Measurements from ENCODE around the gene INPP4A.

Gene INPP4A

DNA sequence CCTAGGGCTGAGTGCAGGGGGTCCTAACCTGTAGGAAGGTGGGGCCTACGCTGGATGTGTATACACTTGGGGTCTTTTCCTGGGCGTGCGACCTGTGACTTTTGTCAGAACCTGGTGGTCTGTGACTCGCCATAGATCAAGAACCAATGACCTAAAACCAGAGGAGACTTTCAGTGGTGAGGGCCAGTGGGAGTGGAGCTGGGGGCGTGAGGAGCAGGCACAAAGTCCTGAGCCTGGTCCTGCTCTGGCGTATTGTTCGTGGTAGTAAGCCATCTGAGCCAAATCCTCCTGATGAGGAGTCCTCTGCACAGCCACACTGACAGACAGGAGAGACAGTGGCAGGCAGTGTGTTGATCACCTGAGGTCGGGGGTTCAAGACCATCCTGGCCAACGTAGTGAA, 8.9 kb downstream of the INPP4A start:
- Histone ChIP-seq H3K27me3 (ENCODE audit: insufficient read depth, poor library complexity, severe bottlenecking) (no peaks in the 10 kb centered on the region), H3K4me3 (replicated peaks; ENCODE audit: insufficient read depth, low read length) (no peak overlapping the region), H3K27ac (replicated peaks) (peak overlapping the region; percentile 57)
- no peak for TF ChIP-seq POLR2AphosphoS5 (IDR thresholded peaks at IDR 0.05; ENCODE audit: low read depth)
- no peak for TF ChIP-seq GABPA (IDR thresholded peaks at IDR 0.05; ENCODE audit: low read depth)
- TF ChIP-seq SPI1 (IDR thresholded peaks at IDR 0.05; ENCODE audit: borderline replicate concordance, low read depth), result no peak
- TF ChIP-seq, protein P1, sequence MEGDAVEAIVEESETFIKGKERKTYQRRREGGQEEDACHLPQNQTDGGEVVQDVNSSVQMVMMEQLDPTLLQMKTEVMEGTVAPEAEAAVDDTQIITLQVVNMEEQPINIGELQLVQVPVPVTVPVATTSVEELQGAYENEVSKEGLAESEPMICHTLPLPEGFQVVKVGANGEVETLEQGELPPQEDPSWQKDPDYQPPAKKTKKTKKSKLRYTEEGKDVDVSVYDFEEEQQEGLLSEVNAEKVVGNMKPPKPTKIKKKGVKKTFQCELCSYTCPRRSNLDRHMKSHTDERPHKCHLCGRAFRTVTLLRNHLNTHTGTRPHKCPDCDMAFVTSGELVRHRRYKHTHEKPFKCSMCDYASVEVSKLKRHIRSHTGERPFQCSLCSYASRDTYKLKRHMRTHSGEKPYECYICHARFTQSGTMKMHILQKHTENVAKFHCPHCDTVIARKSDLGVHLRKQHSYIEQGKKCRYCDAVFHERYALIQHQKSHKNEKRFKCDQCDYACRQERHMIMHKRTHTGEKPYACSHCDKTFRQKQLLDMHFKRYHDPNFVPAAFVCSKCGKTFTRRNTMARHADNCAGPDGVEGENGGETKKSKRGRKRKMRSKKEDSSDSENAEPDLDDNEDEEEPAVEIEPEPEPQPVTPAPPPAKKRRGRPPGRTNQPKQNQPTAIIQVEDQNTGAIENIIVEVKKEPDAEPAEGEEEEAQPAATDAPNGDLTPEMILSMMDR (IDR thresholded peaks at IDR 0.05; ENCODE audit: insufficient read depth, low read length), result no peak
- TF ChIP-seq, protein P2, sequence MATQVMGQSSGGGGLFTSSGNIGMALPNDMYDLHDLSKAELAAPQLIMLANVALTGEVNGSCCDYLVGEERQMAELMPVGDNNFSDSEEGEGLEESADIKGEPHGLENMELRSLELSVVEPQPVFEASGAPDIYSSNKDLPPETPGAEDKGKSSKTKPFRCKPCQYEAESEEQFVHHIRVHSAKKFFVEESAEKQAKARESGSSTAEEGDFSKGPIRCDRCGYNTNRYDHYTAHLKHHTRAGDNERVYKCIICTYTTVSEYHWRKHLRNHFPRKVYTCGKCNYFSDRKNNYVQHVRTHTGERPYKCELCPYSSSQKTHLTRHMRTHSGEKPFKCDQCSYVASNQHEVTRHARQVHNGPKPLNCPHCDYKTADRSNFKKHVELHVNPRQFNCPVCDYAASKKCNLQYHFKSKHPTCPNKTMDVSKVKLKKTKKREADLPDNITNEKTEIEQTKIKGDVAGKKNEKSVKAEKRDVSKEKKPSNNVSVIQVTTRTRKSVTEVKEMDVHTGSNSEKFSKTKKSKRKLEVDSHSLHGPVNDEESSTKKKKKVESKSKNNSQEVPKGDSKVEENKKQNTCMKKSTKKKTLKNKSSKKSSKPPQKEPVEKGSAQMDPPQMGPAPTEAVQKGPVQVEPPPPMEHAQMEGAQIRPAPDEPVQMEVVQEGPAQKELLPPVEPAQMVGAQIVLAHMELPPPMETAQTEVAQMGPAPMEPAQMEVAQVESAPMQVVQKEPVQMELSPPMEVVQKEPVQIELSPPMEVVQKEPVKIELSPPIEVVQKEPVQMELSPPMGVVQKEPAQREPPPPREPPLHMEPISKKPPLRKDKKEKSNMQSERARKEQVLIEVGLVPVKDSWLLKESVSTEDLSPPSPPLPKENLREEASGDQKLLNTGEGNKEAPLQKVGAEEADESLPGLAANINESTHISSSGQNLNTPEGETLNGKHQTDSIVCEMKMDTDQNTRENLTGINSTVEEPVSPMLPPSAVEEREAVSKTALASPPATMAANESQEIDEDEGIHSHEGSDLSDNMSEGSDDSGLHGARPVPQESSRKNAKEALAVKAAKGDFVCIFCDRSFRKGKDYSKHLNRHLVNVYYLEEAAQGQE (IDR thresholded peaks at IDR 0.05; ENCODE audit: insufficient replicate concordance, low read depth), result no peak
- DNase-seq (ENCODE audit: low read depth in 1 of 2, low spot score in 1 of 2), result no peak

DNA sequence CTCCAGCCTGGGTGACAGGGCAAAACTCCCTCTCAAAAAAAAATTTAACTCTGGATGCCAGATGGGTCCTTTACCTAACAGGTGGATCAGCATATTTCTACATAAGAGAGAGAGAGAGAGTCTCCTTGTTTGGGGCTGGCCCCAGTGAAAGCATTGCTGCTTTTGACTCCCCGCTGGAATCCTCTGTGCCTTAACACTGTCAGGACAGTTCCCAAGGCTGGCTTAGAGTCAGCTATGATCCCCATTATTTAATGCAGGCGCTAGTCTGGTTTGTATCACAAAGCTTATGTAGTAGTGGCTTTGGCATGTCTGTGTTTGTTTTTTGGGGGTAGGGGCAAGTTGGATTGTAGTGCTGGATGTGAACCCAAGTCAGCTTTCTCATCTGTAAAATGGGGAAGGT, 9.4 kb downstream of the INPP4A start:
- no peak overlapping the region for H3K4me3 ChIP-seq (replicated peaks; ENCODE audit: insufficient read depth, low read length)
- peak overlapping the region; percentile 57 for H3K27ac ChIP-seq (replicated peaks)
- no peak for DNase-seq (ENCODE audit: low read depth in 1 of 2, low spot score in 1 of 2)
- H3K27me3 ChIP-seq (ENCODE audit: insufficient read depth, poor library complexity, severe bottlenecking), result no peaks in the 10 kb centered on the region
- TF ChIP-seq, protein P2 (IDR thresholded peaks at IDR 0.05; ENCODE audit: insufficient replicate concordance, low read depth), result no peak
- TF ChIP-seq GABPA (IDR thresholded peaks at IDR 0.05; ENCODE audit: low read depth) (no peak), POLR2AphosphoS5 (IDR thresholded peaks at IDR 0.05; ENCODE audit: low read depth) (no peak), SPI1 (IDR thresholded peaks at IDR 0.05; ENCODE audit: borderline replicate concordance, low read depth) (no peak)
- TF ChIP-seq, protein P1 (IDR thresholded peaks at IDR 0.05; ENCODE audit: insufficient read depth, low read length), result no peak

DNA sequence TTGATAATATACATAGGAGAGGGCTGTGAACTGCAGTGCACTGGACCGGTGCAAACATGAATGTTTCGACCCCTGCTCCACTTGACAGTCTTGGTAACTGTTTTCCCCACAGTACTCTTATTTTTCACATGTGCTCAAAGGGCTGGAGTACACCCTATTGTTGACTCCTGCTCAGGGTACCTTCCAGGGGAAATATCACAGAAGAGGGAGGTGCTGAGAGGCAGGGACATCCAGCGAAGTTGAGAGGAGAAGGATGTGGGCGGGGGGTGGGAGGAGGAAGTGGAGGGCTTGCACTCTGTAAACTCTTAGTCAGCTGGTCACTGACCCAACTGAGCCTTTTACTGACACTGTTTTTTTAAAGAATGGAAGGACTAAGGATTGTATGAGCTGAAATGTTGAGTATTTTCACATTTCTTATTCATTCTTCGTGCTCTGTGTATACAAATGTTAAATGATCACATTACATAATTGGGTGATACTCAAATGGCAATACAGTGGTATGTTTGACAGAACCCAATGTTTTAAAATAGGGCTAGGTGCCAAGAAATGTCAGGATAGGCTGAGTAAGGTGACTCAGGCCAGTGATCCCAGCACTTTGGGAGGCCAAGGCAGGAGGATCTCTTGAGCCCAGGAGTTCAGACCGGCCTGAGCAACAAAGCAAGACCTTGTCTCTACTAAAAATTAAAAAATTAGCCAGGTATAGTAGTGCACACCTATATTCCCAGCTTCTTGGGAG, 10.0 kb downstream of the INPP4A start:
- peak in 1 of 2 experiments; percentile 65 for DNase-seq (ENCODE audit: low read depth in 1 of 2, low spot score in 1 of 2)
- peak overlapping the region; percentile 57 for H3K27ac ChIP-seq (replicated peaks)
- H3K27me3 ChIP-seq (ENCODE audit: insufficient read depth, poor library complexity, severe bottlenecking), result no peaks in the 10 kb centered on the region
- TF ChIP-seq, protein P2 (IDR thresholded peaks at IDR 0.05; ENCODE audit: insufficient replicate concordance, low read depth), result no peak
- TF ChIP-seq, protein P1 (IDR thresholded peaks at IDR 0.05; ENCODE audit: insufficient read depth, low read length), result no peak
- peak; percentile 84 for TF ChIP-seq SPI1 (IDR thresholded peaks at IDR 0.05; ENCODE audit: borderline replicate concordance, low read depth)
- TF ChIP-seq GABPA (IDR thresholded peaks at IDR 0.05; ENCODE audit: low read depth), result no peak
- H3K4me3 ChIP-seq (replicated peaks; ENCODE audit: insufficient read depth, low read length), result no peak overlapping the region

All from HL-60 (cell line).